SK-N-MC (cell line): ENCODE data around the gene MEOX1.

ENCODE experiments used
- EZH2 ChIP-seq: fragments of 200-600 bp; sonication (generic); IDR thresholded peaks from one replicate; pipeline ENCODE4 v1.6.1; 2017; ENCODE audit warnings: antibody characterized with exemption
- FOXP2 ChIP-seq: optimal IDR thresholded peaks from 2 replicates; pipeline ENCODE3; 2011; ENCODE audit warnings: mild to moderate bottlenecking, moderate library complexity; ENCODE audit not compliant: insufficient read depth; ENCODE audit errors: extremely low read length, control extremely low read depth
- POLR2AphosphoS5 ChIP-seq: IDR thresholded peaks from 2 replicates; pipeline ENCODE4 v1.6.1; 2012; ENCODE audit warnings: mild to moderate bottlenecking, low read depth, low read length, borderline replicate concordance

DNA sequence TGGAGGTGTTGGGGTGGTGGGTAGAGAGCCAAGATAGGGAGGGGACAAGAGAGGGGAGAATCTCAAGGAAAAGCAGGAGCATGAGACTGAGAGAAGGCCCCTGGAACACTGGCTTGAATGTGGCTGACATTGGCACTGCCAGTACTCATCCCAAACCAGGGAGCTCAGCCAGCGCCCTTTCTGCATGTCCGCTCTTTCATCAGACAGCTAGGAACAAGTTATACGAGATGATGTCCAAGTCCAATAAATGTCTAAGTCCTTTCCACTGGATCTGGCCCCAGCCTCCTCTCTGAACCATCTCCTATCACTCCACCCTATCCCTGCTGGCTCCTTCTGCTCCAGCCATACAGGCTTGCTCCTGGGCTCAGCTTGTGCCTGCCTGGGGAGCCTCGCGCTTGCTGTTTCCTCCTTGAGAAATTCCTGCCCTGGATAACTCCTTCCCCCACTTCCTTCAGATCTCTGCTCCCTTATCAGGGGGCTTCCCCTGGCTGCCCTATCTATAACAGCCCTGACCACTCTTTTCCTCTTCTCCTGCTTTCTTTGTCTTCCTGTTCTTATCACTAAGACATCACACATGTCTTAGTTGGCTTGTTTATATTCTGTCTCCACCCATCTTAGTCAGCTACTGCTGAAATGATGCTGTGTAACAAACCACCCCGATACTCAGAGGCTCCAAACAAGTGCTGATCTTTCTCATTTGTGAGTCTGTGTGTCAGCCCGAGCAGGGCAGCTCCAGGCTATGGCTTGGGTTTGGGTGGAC lies 37.1 kb upstream of the MEOX1 start:
- no peak for TF ChIP-seq EZH2
- no peak for TF ChIP-seq POLR2AphosphoS5
- no peak for TF ChIP-seq FOXP2
